Measurements from ENCODE around the gene RNF183. TPM values are rescaled to one million over a fixed set of nuclear protein-coding genes. Genes with fewer than 3 reads are reported as not detected.

Gene RNF183
- total RNA-seq, 3 donors from 2014 or later, result 0.98 to 3.5 TPM; not detected in 1

DNA sequence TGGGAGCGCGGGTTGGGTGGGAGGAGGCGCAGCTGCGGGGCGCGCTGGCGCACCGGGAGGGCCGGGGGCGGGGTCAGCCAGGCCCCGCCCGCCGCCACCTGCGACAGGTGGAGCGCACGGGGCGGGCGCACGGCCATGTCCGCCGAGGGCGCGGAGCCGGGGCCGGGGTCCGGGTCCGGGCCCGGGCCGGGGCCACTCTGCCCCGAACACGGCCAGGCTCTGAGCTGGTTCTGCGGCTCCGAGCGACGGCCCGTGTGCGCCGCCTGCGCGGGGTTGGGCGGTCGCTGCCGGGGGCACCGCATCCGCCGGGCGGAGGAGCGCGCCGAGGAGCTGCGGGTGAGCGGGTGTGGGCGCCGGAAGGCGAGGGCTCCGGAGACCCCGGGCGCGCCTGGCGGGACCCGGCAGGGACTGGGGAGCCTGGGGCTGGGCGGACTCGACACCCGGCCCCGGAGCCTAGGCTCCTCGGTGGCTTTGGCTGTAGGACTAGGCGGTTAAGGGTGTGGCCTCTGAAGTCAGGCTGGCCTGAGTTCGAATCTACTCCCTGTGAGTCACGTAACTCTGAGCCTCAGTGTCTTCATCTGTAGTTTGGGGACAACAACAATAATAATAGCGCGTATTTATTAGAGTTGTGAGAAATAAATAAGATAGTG is 46.4 kb upstream of the RNF183 start, which contains the start of gene BSPRY:
BSPRY (plus strand) TSS at position 97 of the 650 bp plus-strand sequence; CDS start at position 136, 39 bp downstream.
- no peak for DNase-seq (ENCODE audit: low spot score in 2 of 2)

DNA sequence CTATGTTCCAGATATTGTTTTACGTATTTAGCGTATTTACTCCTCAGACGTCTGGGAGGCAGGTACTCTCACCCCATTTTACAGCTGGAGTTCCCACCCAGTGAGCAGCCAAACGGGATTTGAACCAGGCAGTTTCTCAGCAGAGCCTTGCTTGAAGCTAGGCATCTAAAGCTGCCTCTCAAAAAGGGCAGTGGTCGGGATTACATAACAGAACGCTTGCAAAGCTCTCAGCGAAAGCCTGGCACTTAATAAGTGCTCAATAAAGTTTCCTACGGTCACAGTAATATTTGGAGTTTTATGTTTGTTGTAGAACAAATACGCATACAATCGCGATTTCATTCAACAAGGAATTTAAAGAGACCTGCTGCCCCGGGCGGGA is 45.9 kb upstream of the RNF183 start:
- Histone ChIP-seq H3K36me3 (no peaks in the 10 kb centered on the region), H3K27ac (no peak overlapping the region), H3K9me3 (no peaks in the 10 kb centered on the region), H3K27me3 (no peaks in the 10 kb centered on the region), H3K4me1 (no peaks in the 10 kb centered on the region), H3K4me3 (peak overlapping the region in 2 of 3 donors; percentile 65 to 75)
- DNase-seq (ENCODE audit: low spot score in 2 of 2), result no peak
- intact Hi-C loops (cut with DNase I; ENCODE audit: low total_unique reads), result no loop called here
- TF ChIP-seq POLR2AphosphoS5 (IDR thresholded peaks at IDR 0.05) (no peak), POLR2A (IDR thresholded peaks at IDR 0.05) (no peak)
- TF ChIP-seq, protein P1, sequence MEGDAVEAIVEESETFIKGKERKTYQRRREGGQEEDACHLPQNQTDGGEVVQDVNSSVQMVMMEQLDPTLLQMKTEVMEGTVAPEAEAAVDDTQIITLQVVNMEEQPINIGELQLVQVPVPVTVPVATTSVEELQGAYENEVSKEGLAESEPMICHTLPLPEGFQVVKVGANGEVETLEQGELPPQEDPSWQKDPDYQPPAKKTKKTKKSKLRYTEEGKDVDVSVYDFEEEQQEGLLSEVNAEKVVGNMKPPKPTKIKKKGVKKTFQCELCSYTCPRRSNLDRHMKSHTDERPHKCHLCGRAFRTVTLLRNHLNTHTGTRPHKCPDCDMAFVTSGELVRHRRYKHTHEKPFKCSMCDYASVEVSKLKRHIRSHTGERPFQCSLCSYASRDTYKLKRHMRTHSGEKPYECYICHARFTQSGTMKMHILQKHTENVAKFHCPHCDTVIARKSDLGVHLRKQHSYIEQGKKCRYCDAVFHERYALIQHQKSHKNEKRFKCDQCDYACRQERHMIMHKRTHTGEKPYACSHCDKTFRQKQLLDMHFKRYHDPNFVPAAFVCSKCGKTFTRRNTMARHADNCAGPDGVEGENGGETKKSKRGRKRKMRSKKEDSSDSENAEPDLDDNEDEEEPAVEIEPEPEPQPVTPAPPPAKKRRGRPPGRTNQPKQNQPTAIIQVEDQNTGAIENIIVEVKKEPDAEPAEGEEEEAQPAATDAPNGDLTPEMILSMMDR (IDR thresholded peaks at IDR 0.05), result no peak

More for the DNA sequence above, 46.4 kb upstream of the RNF183 start, which contains the start of gene BSPRY:
- H3K9me3 ChIP-seq, result no peaks in the 10 kb centered on the region
- no peaks in the 10 kb centered on the region for H3K27me3 ChIP-seq
- intact Hi-C loops (cut with DNase I; ENCODE audit: low total_unique reads), result no loop called here
- peak within 1 kb of the TSS; percentile 31 to 75 (median 65) for H3K4me3 ChIP-seq
- H3K4me1 ChIP-seq, result no peaks in the 10 kb centered on the region
- TF ChIP-seq POLR2AphosphoS5 (IDR thresholded peaks at IDR 0.05), result no peak
- TF ChIP-seq POLR2A (IDR thresholded peaks at IDR 0.05), result no peak
- TF ChIP-seq, protein P1 (IDR thresholded peaks at IDR 0.05), result no peak
- peak within 1 kb of the TSS; percentile 75 to 81 for H3K27ac ChIP-seq
- H3K36me3 ChIP-seq, result no peaks in the 10 kb centered on the region

DNA sequence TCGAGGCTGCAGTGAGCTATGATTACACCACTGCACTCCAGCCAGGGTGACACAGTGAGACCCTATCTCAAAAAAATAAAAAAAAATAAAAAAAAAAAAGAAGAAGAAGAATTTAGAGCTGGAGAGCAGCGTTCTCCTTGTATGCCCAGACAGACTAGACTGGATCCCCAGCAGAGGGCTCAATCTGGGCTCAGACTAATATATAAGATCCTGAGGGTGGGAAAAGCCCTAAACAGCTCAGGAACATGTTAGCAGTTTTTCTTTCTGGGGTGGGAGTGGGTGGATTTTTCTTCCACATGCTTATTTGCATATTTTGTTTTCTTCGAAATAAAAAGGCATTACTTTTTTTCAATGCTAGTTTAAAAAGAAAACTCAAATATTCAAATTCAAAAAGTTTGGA is 45.3 kb upstream of the RNF183 start:
- intact Hi-C loops (cut with DNase I; ENCODE audit: low total_unique reads), result no loop called here
- Histone ChIP-seq H3K4me1 (no peaks in the 10 kb centered on the region), H3K27me3 (no peaks in the 10 kb centered on the region), H3K9me3 (no peaks in the 10 kb centered on the region), H3K4me3 (no peak overlapping the region), H3K27ac (peak overlapping the region in 1 of 2 donors; percentile 33), H3K36me3 (no peaks in the 10 kb centered on the region)
- TF ChIP-seq, protein P1 (IDR thresholded peaks at IDR 0.05), result no peak
- TF ChIP-seq POLR2AphosphoS5 (IDR thresholded peaks at IDR 0.05) (no peak), POLR2A (IDR thresholded peaks at IDR 0.05) (no peak)
- DNase-seq (ENCODE audit: low spot score in 2 of 2), result no peak

DNA sequence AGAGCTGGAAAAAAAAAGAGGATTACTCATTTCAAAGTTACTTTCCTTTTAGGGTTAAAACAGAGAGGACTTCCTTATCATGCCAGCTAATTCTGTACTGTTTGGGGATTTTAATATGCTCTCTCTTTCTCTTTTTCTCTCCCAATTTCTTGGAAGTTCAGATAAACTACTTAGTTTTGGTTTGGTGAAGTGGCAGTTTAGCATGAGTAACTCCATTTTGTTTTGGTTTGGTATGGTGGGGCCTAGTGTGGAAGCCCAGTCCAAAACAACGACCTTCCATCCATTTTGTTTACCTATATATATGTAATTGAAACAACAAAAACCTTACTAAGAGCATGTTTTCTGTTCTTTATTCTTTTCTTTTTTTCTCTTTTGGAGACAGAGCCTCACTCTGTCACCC is 42.5 kb upstream of the RNF183 start:
- Histone ChIP-seq H3K27me3 (no peaks in the 10 kb centered on the region), H3K9me3 (no peaks in the 10 kb centered on the region), H3K27ac (peak overlapping the region; percentile 60 to 86), H3K4me1 (no peaks in the 10 kb centered on the region), H3K36me3 (no peaks in the 10 kb centered on the region), H3K4me3 (no peak overlapping the region)
- TF ChIP-seq POLR2AphosphoS5 (IDR thresholded peaks at IDR 0.05), result no peak
- TF ChIP-seq, protein P1 (IDR thresholded peaks at IDR 0.05), result no peak
- TF ChIP-seq POLR2A (IDR thresholded peaks at IDR 0.05), result no peak
- intact Hi-C loops (cut with DNase I; ENCODE audit: low total_unique reads), result no loop called here
- no peak for DNase-seq (ENCODE audit: low spot score in 2 of 2)

DNA sequence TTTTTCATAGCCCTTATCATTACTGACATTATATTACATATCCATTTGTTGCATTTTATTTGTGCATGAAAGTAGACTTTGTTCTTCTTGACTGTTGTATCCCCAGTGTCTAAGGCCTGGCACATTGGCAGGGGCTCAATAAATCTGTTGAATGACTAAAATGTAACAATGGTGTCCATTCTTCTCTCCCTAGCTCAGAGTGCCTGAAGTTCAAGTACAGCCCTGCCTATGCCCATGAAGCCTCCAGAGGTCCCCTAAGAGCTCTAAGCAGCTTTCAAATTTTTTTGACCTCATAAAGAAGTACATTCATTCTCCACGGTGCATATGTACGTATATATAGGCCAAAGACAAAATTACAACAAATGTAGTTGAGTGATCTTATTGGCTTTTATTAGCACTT is 42.0 kb upstream of the RNF183 start:
- TF ChIP-seq, protein P1 (IDR thresholded peaks at IDR 0.05), result no peak
- no peak for TF ChIP-seq POLR2A (IDR thresholded peaks at IDR 0.05)
- TF ChIP-seq POLR2AphosphoS5 (IDR thresholded peaks at IDR 0.05), result no peak

More for the DNA sequence above, 42.0 kb upstream of the RNF183 start:
- H3K27me3 ChIP-seq, result no peaks in the 10 kb centered on the region
- peak overlapping the region; percentile 60 to 86 for H3K27ac ChIP-seq
- no peak for DNase-seq (ENCODE audit: low spot score in 2 of 2)
- intact Hi-C loops (cut with DNase I; ENCODE audit: low total_unique reads), result no loop called here
- no peak overlapping the region for H3K4me3 ChIP-seq
- no peaks in the 10 kb centered on the region for H3K36me3 ChIP-seq
- H3K9me3 ChIP-seq, result no peaks in the 10 kb centered on the region
- H3K4me1 ChIP-seq, result no peaks in the 10 kb centered on the region

Data from breast epithelium (tissue), 4 donors.